ENCODE data around the gene CSPG5. TPM values are rescaled to one million over a fixed set of nuclear protein-coding genes. Genes with fewer than 3 reads are reported as not detected.

CSPG5 gene
- total and polyA plus RNA-seq, 11 donors = 0.12 to 0.86 (median 0.34) TPM; not detected in 1

GRCh38 chr3:47565734-47566550 is 12.7 kb downstream of the CSPG5 start:
- no peak overlapping the region for H3K4me3 ChIP-seq
- TF ChIP-seq CTCF (IDR thresholded peaks at IDR 0.05) (no peak), POLR2A (IDR thresholded peaks at IDR 0.05) (no peak)
- H3K36me3 ChIP-seq = no peaks in the 10 kb centered on the region
- H3K27me3 ChIP-seq = no peaks in the 10 kb centered on the region
- WGBS, 4 donors = 78 to 83% (median 82%) methylated on average over 19 of the region's 19 CpGs
- ATAC-seq (no peak), DNase-seq (no peak)
- intact Hi-C loops (cut with DNase I) = no loop called here
- no peaks in the 10 kb centered on the region for H3K9me3 ChIP-seq
- H3K27ac ChIP-seq = no peak overlapping the region
- H3K4me1 ChIP-seq = no peaks in the 10 kb centered on the region

GRCh38 chr3:47556351-47556750 is 22.3 kb downstream of the CSPG5 start:
- 91 to 100% (median 94%) methylated on average over 2 of the region's 2 CpGs for WGBS, 4 donors
- no peaks in the 10 kb centered on the region for H3K27me3 ChIP-seq
- no peaks in the 10 kb centered on the region for H3K4me1 ChIP-seq
- no peak for TF ChIP-seq POLR2A (IDR thresholded peaks at IDR 0.05)
- TF ChIP-seq CTCF (IDR thresholded peaks at IDR 0.05) = no peak
- H3K36me3 ChIP-seq = no peaks in the 10 kb centered on the region
- no peak for DNase-seq
- no peak for ATAC-seq
- no peak overlapping the region for H3K27ac ChIP-seq
- intact Hi-C loops (cut with DNase I) = no loop called here
- H3K4me3 ChIP-seq = no peak overlapping the region
- H3K9me3 ChIP-seq = peaks cover 0 to 8% (median 0%) of the 10 kb centered on the region in 12 donors

GRCh38 chr3:47554335-47554734 is 24.3 kb downstream of the CSPG5 start:
- DNase-seq (no peak), ATAC-seq (no peak)
- peaks cover 0 to 8% (median 0%) of the 10 kb centered on the region in 12 donors for H3K9me3 ChIP-seq
- 81 to 85% (median 83%) methylated on average over 6 of the region's 6 CpGs for WGBS, 4 donors
- H3K27ac ChIP-seq = no peak overlapping the region
- TF ChIP-seq POLR2A (IDR thresholded peaks at IDR 0.05) (no peak), CTCF (IDR thresholded peaks at IDR 0.05) (no peak)
- intact Hi-C loops (cut with DNase I) = no loop called here
- no peaks in the 10 kb centered on the region for H3K36me3 ChIP-seq
- H3K4me3 ChIP-seq = no peak overlapping the region
- no peaks in the 10 kb centered on the region for H3K4me1 ChIP-seq
- H3K27me3 ChIP-seq = no peaks in the 10 kb centered on the region

GRCh38 chr3:47553407-47553806 is 25.3 kb downstream of the CSPG5 start:
- Histone ChIP-seq H3K4me3 (no peak overlapping the region), H3K9me3 (peaks cover 0 to 8% (median 0%) of the 10 kb centered on the region in 12 donors), H3K4me1 (no peaks in the 10 kb centered on the region), H3K27me3 (no peaks in the 10 kb centered on the region), H3K36me3 (no peaks in the 10 kb centered on the region), H3K27ac (no peak overlapping the region)
- TF ChIP-seq POLR2A (IDR thresholded peaks at IDR 0.05) (no peak), CTCF (IDR thresholded peaks at IDR 0.05) (no peak)
- DNase-seq (no peak), ATAC-seq (no peak)
- intact Hi-C loops (cut with DNase I) = no loop called here
- WGBS, 4 donors = 81 to 86% (median 83%) methylated on average over 7 of the region's 7 CpGs

Data from heart left ventricle (tissue), 16 donors.